HG03457 (cell line): ENCODE measurements around the gene TMEM181.
"Not testable (repeated sequence)": the region's sequence is repeated elsewhere in the genome, so short reads cannot be mapped to it uniquely, and the experiment has no call there.

Source experiments
- ATAC-seq: cut with Tn5 transposase; IDR thresholded peaks from one replicate; pipeline ENCODE4 v1.9.1; 2021; ENCODE audit warnings: moderate number of reproducible peaks; ENCODE audit not compliant: unreplicated experiment

TMEM181 gene

GRCh38 chr6:158620963-158621693, 61.2 kb downstream of the TMEM181 start:
- no peak for ATAC-seq

GRCh38 chr6:158621694-158622544, 62.0 kb downstream of the TMEM181 start:
- ATAC-seq, result no peak

- ATAC-seq, result no peak
Measured at GRCh38 chr6:158622545-158623190, 62.8 kb downstream of the TMEM181 start.

- ATAC-seq, result no peak
Measured at GRCh38 chr6:158624684-158625682, 65.1 kb downstream of the TMEM181 start.

- no peak for ATAC-seq
Measured at GRCh38 chr6:158625881-158626305, 66.0 kb downstream of the TMEM181 start.

- no peak for ATAC-seq
Measured at GRCh38 chr6:158626360-158627167, 66.7 kb downstream of the TMEM181 start.

- no peak for ATAC-seq
Measured at GRCh38 chr6:158627168-158627939, 67.5 kb downstream of the TMEM181 start.

GRCh38 chr6:158627940-158628211, 68.0 kb downstream of the TMEM181 start:
- no peak for ATAC-seq

GRCh38 chr6:158628542-158628941, 68.7 kb downstream of the TMEM181 start:
- ATAC-seq, result no peak

GRCh38 chr6:158629367-158630221, 69.7 kb downstream of the TMEM181 start:
- ATAC-seq, result no peak

GRCh38 chr6:158630938-158631616, 71.2 kb downstream of the TMEM181 start:
- ATAC-seq, result no peak

- no peak for ATAC-seq
Measured at GRCh38 chr6:158631678-158632537, 72.0 kb downstream of the TMEM181 start.

- not testable (repeated sequence) for ATAC-seq
Measured at GRCh38 chr6:158632538-158633119, 72.7 kb downstream of the TMEM181 start.

- no peak for ATAC-seq
Measured at GRCh38 chr6:158633127-158633526, 73.2 kb downstream of the TMEM181 start.

GRCh38 chr6:158634695-158635426, 75.0 kb downstream of the TMEM181 start:
- ATAC-seq, result no peak
